GM19099 (cell line): ENCODE data around the gene GNAO1.

Experiments used
- POLR2A ChIP-seq: IDR thresholded peaks from 3 replicates; pipeline ENCODE4 v1.6.1; 2011; ENCODE audit warnings: low read depth; ENCODE audit not compliant: insufficient read length; ENCODE audit errors: extremely low read depth

GNAO1 gene

GRCh38 chr16:56315955-56316354 lies 124.7 kb downstream of the GNAO1 start:
- no peak for TF ChIP-seq POLR2A

GRCh38 chr16:56316545-56316944 lies 125.3 kb downstream of the GNAO1 start:
- TF ChIP-seq POLR2A: no peak

GRCh38 chr16:56317998-56318826 lies 126.9 kb downstream of the GNAO1 start:
- no peak for TF ChIP-seq POLR2A

GRCh38 chr16:56318827-56319140 lies 127.5 kb downstream of the GNAO1 start:
- TF ChIP-seq POLR2A: no peak

GRCh38 chr16:56319376-56319775 lies 128.1 kb downstream of the GNAO1 start:
- TF ChIP-seq POLR2A: no peak

GRCh38 chr16:56320056-56320455 lies 128.8 kb downstream of the GNAO1 start:
- no peak for TF ChIP-seq POLR2A

GRCh38 chr16:56320811-56321558 lies 129.7 kb downstream of the GNAO1 start:
- no peak for TF ChIP-seq POLR2A

- no peak for TF ChIP-seq POLR2A
Measured at GRCh38 chr16:56321571-56321970, 130.3 kb downstream of the GNAO1 start.

- no peak for TF ChIP-seq POLR2A
Measured at GRCh38 chr16:56324406-56324805, 133.1 kb downstream of the GNAO1 start.

- TF ChIP-seq POLR2A: no peak
Measured at GRCh38 chr16:56325956-56326355, 134.7 kb downstream of the GNAO1 start.

- no peak for TF ChIP-seq POLR2A
Measured at GRCh38 chr16:56327071-56327928, 136.0 kb downstream of the GNAO1 start.

- no peak for TF ChIP-seq POLR2A
Measured at GRCh38 chr16:56327929-56328258, 136.6 kb downstream of the GNAO1 start.

- TF ChIP-seq POLR2A: no peak
Measured at GRCh38 chr16:56328276-56329022, 137.2 kb downstream of the GNAO1 start.

GRCh38 chr16:56329887-56330286 lies 138.6 kb downstream of the GNAO1 start:
- no peak for TF ChIP-seq POLR2A

GRCh38 chr16:56330476-56330875 lies 139.2 kb downstream of the GNAO1 start:
- TF ChIP-seq POLR2A: no peak
